ENCODE results near the gene XYLT1.
"Not testable (repeated sequence)": the region's sequence is repeated elsewhere in the genome, so short reads cannot be mapped to it uniquely, and the experiment has no call there.

XYLT1 gene

GRCh38 chr16:17482341-17482740, 11.6 kb upstream of the XYLT1 start:
- DNase-seq: not testable (repeated sequence)

GRCh38 chr16:17481736-17482135, 11.0 kb upstream of the XYLT1 start:
- DNase-seq: no peak

GRCh38 chr16:17477260-17477545, 6.4 kb upstream of the XYLT1 start:
- not testable (repeated sequence) for DNase-seq

GRCh38 chr16:17476414-17477259, 5.9 kb upstream of the XYLT1 start:
- DNase-seq: peak; percentile 87

- no peak for DNase-seq
These were observed 4.3 kb upstream of the XYLT1 start for GRCh38 chr16:17475104-17475503.

- DNase-seq: peak; percentile 34
These were observed 3.8 kb upstream of the XYLT1 start for GRCh38 chr16:17474572-17474971.

GRCh38 chr16:17474037-17474436, 3.3 kb upstream of the XYLT1 start:
- peak; percentile 75 for DNase-seq

GRCh38 chr16:17471719-17472461, 1.1 kb upstream of the XYLT1 start:
- DNase-seq: no peak

- peak; percentile 33 for DNase-seq
These were observed 415 bp downstream of the XYLT1 start for GRCh38 chr16:17470182-17470907.

GRCh38 chr16:17469741-17470181, 999 bp downstream of the XYLT1 start:
- peak; percentile 46 for DNase-seq

GRCh38 chr16:17469011-17469740, 1.6 kb downstream of the XYLT1 start:
- peak; percentile 46 for DNase-seq

- no peak for DNase-seq
These were observed 2.1 kb downstream of the XYLT1 start for GRCh38 chr16:17468611-17469010.

GRCh38 chr16:17467923-17468540, 2.7 kb downstream of the XYLT1 start:
- DNase-seq: peak; percentile 84

GRCh38 chr16:17466876-17467275, 3.9 kb downstream of the XYLT1 start:
- no peak for DNase-seq

- no peak for DNase-seq
These were observed 5.3 kb downstream of the XYLT1 start for GRCh38 chr16:17465460-17465859.

- DNase-seq: no peak
These were observed 7.4 kb downstream of the XYLT1 start for GRCh38 chr16:17463335-17463734.

- DNase-seq: no peak
These were observed 8.6 kb downstream of the XYLT1 start for GRCh38 chr16:17461951-17462729.

GRCh38 chr16:17460890-17461289, 9.9 kb downstream of the XYLT1 start:
- no peak for DNase-seq

GRCh38 chr16:17459903-17460521, 10.7 kb downstream of the XYLT1 start:
- no peak for DNase-seq

- no peak for DNase-seq
These were observed 12.8 kb downstream of the XYLT1 start for GRCh38 chr16:17457997-17458396.

GRCh38 chr16:17457513-17457912, 13.2 kb downstream of the XYLT1 start:
- no peak for DNase-seq

All from NCI-H82 (cell line).